Urothelium cell line (cell line): ENCODE measurements around the gene SKOR2.

ENCODE experiments used
- DNase-seq: peaks from one replicate; pipeline ENCODE4 v3.0.0; 2011; ENCODE audit warnings: low spot score, mixed read lengths
- FAIRE-seq: peaks from 2 replicates; lab custom pipeline; 2011; peaks lifted over from hg19 to GRCh38; lab: Jason Lieb, UNC

SKOR2 gene

GRCh38 chr18:47251289-47252120 lies at the start of gene SKOR2:
Gene SKOR2, minus strand, starts transcription at chr18:47251660. Its CDS starts 2,477 bp downstream, at chr18:47249183.
- FAIRE-seq: peak; percentile 30
- peak; percentile 49 for DNase-seq

- DNase-seq: no peak
- no peak for FAIRE-seq
Measured at GRCh38 chr18:47296462-47296861, 45.0 kb upstream of the SKOR2 start.

GRCh38 chr18:47294801-47295200 lies 43.3 kb upstream of the SKOR2 start:
- FAIRE-seq: no peak
- DNase-seq: no peak

- FAIRE-seq (no peak), DNase-seq (no peak)
Measured at GRCh38 chr18:47288741-47289140, 37.3 kb upstream of the SKOR2 start.

- FAIRE-seq (no peak), DNase-seq (no peak)
Measured at GRCh38 chr18:47287911-47288585, 36.6 kb upstream of the SKOR2 start.

- FAIRE-seq (no peak), DNase-seq (no peak)
Measured at GRCh38 chr18:47286776-47287410, 35.4 kb upstream of the SKOR2 start.

GRCh38 chr18:47285456-47285855 lies 34.0 kb upstream of the SKOR2 start:
- FAIRE-seq (no peak), DNase-seq (no peak)

- FAIRE-seq (no peak), DNase-seq (no peak)
Measured at GRCh38 chr18:47284721-47285395, 33.4 kb upstream of the SKOR2 start.

- DNase-seq (peak; percentile 27), FAIRE-seq (no peak)
Measured at GRCh38 chr18:47283476-47283875, 32.0 kb upstream of the SKOR2 start.

GRCh38 chr18:47280121-47280520 lies 28.7 kb upstream of the SKOR2 start:
- no peak for FAIRE-seq
- DNase-seq: no peak

- DNase-seq: no peak
- FAIRE-seq: no peak
Measured at GRCh38 chr18:47274961-47275360, 23.5 kb upstream of the SKOR2 start.

- DNase-seq (peak; percentile 33), FAIRE-seq (no peak)
Measured at GRCh38 chr18:47265197-47265596, 13.7 kb upstream of the SKOR2 start.

- FAIRE-seq (no peak), DNase-seq (no peak)
Measured at GRCh38 chr18:47264308-47264700, 12.8 kb upstream of the SKOR2 start.

GRCh38 chr18:47263430-47264307 lies 12.2 kb upstream of the SKOR2 start:
- FAIRE-seq (no peak), DNase-seq (peak; percentile 68)

GRCh38 chr18:47263150-47263429 lies 11.6 kb upstream of the SKOR2 start:
- DNase-seq: no peak
- no peak for FAIRE-seq

GRCh38 chr18:47262301-47263149 lies 11.1 kb upstream of the SKOR2 start:
- DNase-seq (no peak), FAIRE-seq (no peak)

- no peak for FAIRE-seq
Measured at GRCh38 chr18:47261902-47262300, 10.4 kb upstream of the SKOR2 start.

GRCh38 chr18:47260924-47261701 lies 9.7 kb upstream of the SKOR2 start:
- DNase-seq (no peak), FAIRE-seq (no peak)

More at GRCh38 chr18:47261902-47262300, 10.4 kb upstream of the SKOR2 start:
- no peak for DNase-seq
